Suprapubic skin (tissue), 4 donors: ENCODE measurements around the gene DYNLT1. TPM values are rescaled to one million over a fixed set of nuclear protein-coding genes. Genes with fewer than 3 reads are reported as not detected.

Experiments
- DNase-seq, 2 donors: peaks; one replicate each; pipeline ENCODE4 v3.0.0-alpha.2; 2019; ENCODE audit warnings: low spot score in 2 of 2
- H3K27ac ChIP-seq: fragments of 200-600 bp; sonication (generic); one replicate; pipeline ENCODE4 v1.5.1; 2019
- H3K27me3 ChIP-seq: fragments of 200-600 bp; sonication (generic); one replicate; pipeline ENCODE4 v1.5.1; 2019
- H3K36me3 ChIP-seq: fragments of 200-600 bp; sonication (generic); one replicate; pipeline ENCODE4 v1.5.1; 2019
- H3K4me1 ChIP-seq: fragments of 200-600 bp; sonication (generic); one replicate; pipeline ENCODE4 v1.5.1; 2019
- H3K4me3 ChIP-seq: fragments of 200-600 bp; sonication (generic); one replicate; pipeline ENCODE4 v1.5.1; 2019; ENCODE audit warnings: mild to moderate bottlenecking
- H3K9me3 ChIP-seq: fragments of 200-600 bp; sonication (generic); one replicate; pipeline ENCODE4 v1.5.1; 2019
- CTCF ChIP-seq, 2 donors: fragments of 200-600 bp in 1 of 2; fragments of 450-650 bp in 1 of 2; sonication (generic) in 1 of 2; IDR thresholded peaks; one replicate each; pipeline ENCODE4 v1.5.1; 2016 to 2019; ENCODE audit warnings: antibody characterized with exemption in 2 of 2, mild to moderate bottlenecking in 1 of 2, moderate library complexity in 1 of 2
- EP300 ChIP-seq: sonication (generic); formaldehyde crosslinking; IDR thresholded peaks from one replicate; pipeline ENCODE4 v1.6.1; 2017; ENCODE audit warnings: antibody characterized with exemption
- POLR2A ChIP-seq, 2 donors: fragments of 450-650 bp; IDR thresholded peaks; one replicate each; pipeline ENCODE4 v1.6.1; 2017; ENCODE audit warnings: antibody characterized with exemption in 2 of 2, mild to moderate bottlenecking in 2 of 2, moderate library complexity in 2 of 2
- POLR2AphosphoS5 ChIP-seq, 3 donors: sonication (generic); formaldehyde crosslinking; IDR thresholded peaks; one replicate each; pipeline ENCODE4 v1.6.1; 2017; ENCODE audit warnings: antibody characterized with exemption in 3 of 3
- WGBS: methylation state at CpG from one replicate; pipeline ENCODE4 v1.1.5; 2018; 5-methylcytosine and 5-hydroxymethylcytosine counted together
- total RNA-seq, 4 donors: library from RNA; depleted of rRNA; stranded (reverse); fragments of >200 nt; gene quantifications; one replicate each; pipeline ENCODE4 v1.1.0, GENCODE V29; 2016

The DYNLT1 gene
- total RNA-seq, 4 donors from 2014 or later = 27.5 to 63.8 (median 49.4) TPM

GRCh38 chr6:158611541-158612370, 32.8 kb downstream of the DYNLT1 start:
- Histone ChIP-seq H3K4me3 (no peak overlapping the region), H3K27me3 (no peaks in the 10 kb centered on the region), H3K4me1 (no peaks in the 10 kb centered on the region), H3K9me3 (no peaks in the 10 kb centered on the region), H3K36me3 (peaks cover 54% of the 10 kb centered on the region), H3K27ac (no peak overlapping the region)
- TF ChIP-seq CTCF (IDR thresholded peaks at IDR 0.05) (no peak), POLR2AphosphoS5 (IDR thresholded peaks at IDR 0.05) (no peak), POLR2A (IDR thresholded peaks at IDR 0.05) (no peak), EP300 (no peak)
- WGBS = 88% methylated on average over 14 of the region's 14 CpGs
- no peak for DNase-seq

GRCh38 chr6:158611039-158611438, 33.5 kb downstream of the DYNLT1 start:
- Histone ChIP-seq H3K27me3 (no peaks in the 10 kb centered on the region), H3K27ac (no peak overlapping the region), H3K36me3 (peaks cover 62% of the 10 kb centered on the region), H3K9me3 (no peaks in the 10 kb centered on the region), H3K4me1 (no peaks in the 10 kb centered on the region), H3K4me3 (no peak overlapping the region)
- TF ChIP-seq CTCF (IDR thresholded peaks at IDR 0.05) (no peak), POLR2A (IDR thresholded peaks at IDR 0.05) (no peak), POLR2AphosphoS5 (IDR thresholded peaks at IDR 0.05) (no peak), EP300 (no peak)
- DNase-seq = no peak
- WGBS = 86% methylated on average over 3 of the region's 3 CpGs

- no peak for DNase-seq
- Histone ChIP-seq H3K27me3 (no peaks in the 10 kb centered on the region), H3K27ac (no peak overlapping the region), H3K36me3 (peaks cover 67% of the 10 kb centered on the region), H3K4me1 (no peaks in the 10 kb centered on the region), H3K4me3 (no peak overlapping the region), H3K9me3 (no peaks in the 10 kb centered on the region)
- WGBS = 88% methylated on average over 8 of the region's 9 CpGs
- TF ChIP-seq POLR2AphosphoS5 (IDR thresholded peaks at IDR 0.05) (no peak), POLR2A (IDR thresholded peaks at IDR 0.05) (no peak)
Observed at GRCh38 chr6:158610319-158610968, 34.1 kb downstream of the DYNLT1 start.

GRCh38 chr6:158609455-158610155, 34.9 kb downstream of the DYNLT1 start:
- peaks cover 68% of the 10 kb centered on the region for H3K36me3 ChIP-seq
- no peak for DNase-seq
- H3K27me3 ChIP-seq = no peaks in the 10 kb centered on the region
- 91% methylated on average over 12 of the region's 13 CpGs for WGBS
- H3K4me1 ChIP-seq = no peaks in the 10 kb centered on the region
- H3K27ac ChIP-seq = no peak overlapping the region
- H3K9me3 ChIP-seq = no peaks in the 10 kb centered on the region
- TF ChIP-seq POLR2AphosphoS5 (IDR thresholded peaks at IDR 0.05) = no peak
- TF ChIP-seq CTCF (IDR thresholded peaks at IDR 0.05) = no peak
- no peak for TF ChIP-seq POLR2A (IDR thresholded peaks at IDR 0.05)
- no peak for TF ChIP-seq EP300
- no peak overlapping the region for H3K4me3 ChIP-seq

- peaks cover 68% of the 10 kb centered on the region for H3K36me3 ChIP-seq
- WGBS = 89% methylated on average over 7 of the region's 12 CpGs
- H3K27ac ChIP-seq = no peak overlapping the region
- H3K4me1 ChIP-seq = no peaks in the 10 kb centered on the region
- no peaks in the 10 kb centered on the region for H3K27me3 ChIP-seq
- DNase-seq = no peak
- H3K4me3 ChIP-seq = no peak overlapping the region
- TF ChIP-seq EP300 (no peak), POLR2AphosphoS5 (IDR thresholded peaks at IDR 0.05) (no peak), CTCF (IDR thresholded peaks at IDR 0.05) (no peak), POLR2A (IDR thresholded peaks at IDR 0.05) (no peak)
- H3K9me3 ChIP-seq = no peaks in the 10 kb centered on the region
Observed at GRCh38 chr6:158608221-158608620, 36.3 kb downstream of the DYNLT1 start.
